Gastroesophageal sphincter (tissue), 3 donors: ENCODE data around the gene LRRC55.

Experiments
- POLR2A ChIP-seq, 2 donors: fragments of 450-650 bp; IDR thresholded peaks; one replicate each; pipeline ENCODE4 v1.6.1; 2017; ENCODE audit warnings: antibody characterized with exemption in 2 of 2, mild to moderate bottlenecking in 2 of 2, moderate library complexity in 1 of 2
- TF ChIP-seq, protein P1 (sequence below), 4 experiments: fragments of 200-600 bp in 2 of 4; fragments of 450-650 bp in 2 of 4; sonication (generic) in 1 of 4; IDR thresholded peaks; one replicate each; pipeline ENCODE4 v1.5.1; 2017 to 2019; ENCODE audit warnings: antibody characterized with exemption in 4 of 4, mild to moderate bottlenecking in 2 of 4, moderate library complexity in 2 of 4

DNA sequence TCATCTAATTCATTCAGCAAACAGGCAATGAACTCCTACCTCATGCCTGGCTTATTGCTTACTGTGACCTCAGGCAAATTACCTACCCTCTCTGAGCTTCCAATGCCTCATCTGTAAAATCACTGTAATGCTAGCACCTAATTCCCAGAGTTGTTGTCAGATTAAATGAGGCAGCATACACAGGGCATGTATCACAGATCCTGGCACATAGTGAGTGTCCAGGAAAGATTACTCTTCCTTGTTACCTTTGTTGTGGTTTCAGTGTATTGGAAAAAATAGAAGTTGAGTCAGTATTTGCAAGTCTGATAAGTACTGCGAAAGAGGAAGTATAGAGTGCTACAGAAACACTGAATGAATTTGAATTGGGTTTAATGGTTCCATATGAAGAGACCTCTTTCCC is 26.4 kb upstream of the LRRC55 start:
- TF ChIP-seq, protein P1, sequence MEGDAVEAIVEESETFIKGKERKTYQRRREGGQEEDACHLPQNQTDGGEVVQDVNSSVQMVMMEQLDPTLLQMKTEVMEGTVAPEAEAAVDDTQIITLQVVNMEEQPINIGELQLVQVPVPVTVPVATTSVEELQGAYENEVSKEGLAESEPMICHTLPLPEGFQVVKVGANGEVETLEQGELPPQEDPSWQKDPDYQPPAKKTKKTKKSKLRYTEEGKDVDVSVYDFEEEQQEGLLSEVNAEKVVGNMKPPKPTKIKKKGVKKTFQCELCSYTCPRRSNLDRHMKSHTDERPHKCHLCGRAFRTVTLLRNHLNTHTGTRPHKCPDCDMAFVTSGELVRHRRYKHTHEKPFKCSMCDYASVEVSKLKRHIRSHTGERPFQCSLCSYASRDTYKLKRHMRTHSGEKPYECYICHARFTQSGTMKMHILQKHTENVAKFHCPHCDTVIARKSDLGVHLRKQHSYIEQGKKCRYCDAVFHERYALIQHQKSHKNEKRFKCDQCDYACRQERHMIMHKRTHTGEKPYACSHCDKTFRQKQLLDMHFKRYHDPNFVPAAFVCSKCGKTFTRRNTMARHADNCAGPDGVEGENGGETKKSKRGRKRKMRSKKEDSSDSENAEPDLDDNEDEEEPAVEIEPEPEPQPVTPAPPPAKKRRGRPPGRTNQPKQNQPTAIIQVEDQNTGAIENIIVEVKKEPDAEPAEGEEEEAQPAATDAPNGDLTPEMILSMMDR (IDR thresholded peaks at IDR 0.05): no peak
- no peak for TF ChIP-seq POLR2A (IDR thresholded peaks at IDR 0.05)
